HG02981 (cell line): ENCODE data around the gene MDK.

Experiments used
- ATAC-seq: cut with Tn5 transposase; IDR thresholded peaks from one replicate; pipeline ENCODE4 v1.9.1; 2021; ENCODE audit warnings: mild to moderate bottlenecking, moderate library complexity; ENCODE audit not compliant: unreplicated experiment

The MDK gene

GRCh38 chr11:46393231-46393616, 11.8 kb downstream of the MDK start:
- no peak for ATAC-seq

GRCh38 chr11:46393759-46394158, 12.3 kb downstream of the MDK start:
- ATAC-seq, result no peak

GRCh38 chr11:46397526-46397925, 16.1 kb downstream of the MDK start:
- no peak for ATAC-seq

- no peak for ATAC-seq
Observed at GRCh38 chr11:46402957-46403902, 21.8 kb downstream of the MDK start.

GRCh38 chr11:46404476-46405017, 23.1 kb downstream of the MDK start:
- ATAC-seq, result no peak

- no peak for ATAC-seq
Observed at GRCh38 chr11:46407635-46408034, 26.2 kb downstream of the MDK start.

- ATAC-seq, result no peak
Observed at GRCh38 chr11:46408407-46408986, 27.0 kb downstream of the MDK start.

GRCh38 chr11:46410021-46410420, 28.6 kb downstream of the MDK start:
- no peak for ATAC-seq

GRCh38 chr11:46413760-46414465, 32.4 kb downstream of the MDK start:
- no peak for ATAC-seq

GRCh38 chr11:46414466-46414796, 33.0 kb downstream of the MDK start:
- ATAC-seq, result no peak

- ATAC-seq, result no peak
Observed at GRCh38 chr11:46414879-46415278, 33.4 kb downstream of the MDK start.

GRCh38 chr11:46417711-46418110, 36.2 kb downstream of the MDK start:
- ATAC-seq, result no peak

- ATAC-seq, result no peak
Observed at GRCh38 chr11:46418751-46419150, 37.3 kb downstream of the MDK start.

- no peak for ATAC-seq
Observed at GRCh38 chr11:46420513-46420912, 39.0 kb downstream of the MDK start.

GRCh38 chr11:46421257-46421880, 39.9 kb downstream of the MDK start:
- ATAC-seq, result no peak

- ATAC-seq, result no peak
Observed at GRCh38 chr11:46422588-46422987, 41.1 kb downstream of the MDK start.

- no peak for ATAC-seq
Observed at GRCh38 chr11:46426233-46426991, 44.9 kb downstream of the MDK start.

GRCh38 chr11:46427364-46427763, 45.9 kb downstream of the MDK start:
- no peak for ATAC-seq

- ATAC-seq, result no peak
Observed at GRCh38 chr11:46429717-46430116, 48.2 kb downstream of the MDK start.

GRCh38 chr11:46431211-46431610, 49.7 kb downstream of the MDK start:
- ATAC-seq, result no peak
